ENCODE data around the gene GALNT10. TPM values are rescaled to one million over a fixed set of nuclear protein-coding genes. Genes with fewer than 3 reads are reported as not detected.

GALNT10 gene
- total and polyA plus RNA-seq, 2 of the 4 experiments (the other 2 are of a cell fraction), result 46.2 to 67.0 TPM

- Histone ChIP-seq H3K9ac (ENCODE audit: low read depth, low read length) (no peak overlapping the region), H2BK120ac (ENCODE audit: low read depth, low read length) (no peak overlapping the region), H2BK15ac (ENCODE audit: low read depth, low read length) (no peak overlapping the region), H3K14ac (replicated peaks; ENCODE audit: low read depth, low read length) (no peak overlapping the region; the same call in 1 of the 2 replicates), H3K36me3 (ENCODE audit: control insufficient read depth, insufficient read depth, low read length) (peaks cover 10% of the 10 kb centered on the region), H3K27ac (ENCODE audit: insufficient read depth, low read length) (no peak overlapping the region), H2BK5ac (ENCODE audit: low read depth, low read length, poor library complexity, severe bottlenecking) (no peak overlapping the region), H3K23ac (ENCODE audit: low read depth, low read length) (0 out of 2 replicates have a peak overlapping the region, but pooled peaks have one; percentile 6), H3K9me3 (ENCODE audit: control insufficient read depth, insufficient read depth, low read length) (no peaks in the 10 kb centered on the region), H4K91ac (ENCODE audit: insufficient read depth, low read depth, low read length) (no peak overlapping the region), H2BK20ac (ENCODE audit: low read depth, low read length) (no peak overlapping the region), H3K56ac (ENCODE audit: extremely low read depth, insufficient read depth, low read length) (no peak overlapping the region), H2AK9ac (replicated peaks; ENCODE audit: low read depth, low read length, poor library complexity) (no peak overlapping the region), H2AFZ (replicated peaks; ENCODE audit: low read length, poor library complexity) (no peak overlapping the region), H3K18ac (ENCODE audit: low read depth, low read length) (no peak overlapping the region), H2AK5ac (ENCODE audit: low read depth, low read length) (no peak overlapping the region), H4K5ac (ENCODE audit: low read depth, low read length) (no peak overlapping the region), H3K4me1 (ENCODE audit: control insufficient read depth, insufficient read depth, low read length) (peaks cover 26% of the 10 kb centered on the region), H3K4ac (ENCODE audit: low read depth, low read length) (no peak overlapping the region), H3K4me3 (ENCODE audit: insufficient read depth, low read depth, low read length) (no peak overlapping the region), H3K4me2 (ENCODE audit: low read depth, low read length) (no peak overlapping the region), H3K27me3 (ENCODE audit: control insufficient read depth, insufficient read depth, low read length) (no peaks in the 10 kb centered on the region), H3K79me1 (ENCODE audit: low read depth in 1 of 2, low read length in 2 of 2) (peaks cover 25 to 60% of the 10 kb centered on the region in 2 experiments), H4K20me1 (ENCODE audit: insufficient read depth, low read length) (no peaks in the 10 kb centered on the region), H3K9me1 (ENCODE audit: insufficient read depth, low read length) (peaks cover 38% of the 10 kb centered on the region), H4K8ac (ENCODE audit: low read depth in 2 of 2, low read length in 2 of 2) (no peak overlapping the region)
- ChIA-PET POLR2A (ENCODE audit: unreplicated experiment) (no interaction called here), CTCF (interaction anchor here (1.0 kb wide), 1 partner anchor 176 kb away, joined by 5 read pairs; no protein-coding TSS in a partner anchor)
- in situ Hi-C loops (cut with MboI; ENCODE audit: low sequenced_read_pairs) (no loop called here), intact Hi-C loops (cut with micrococcal nuclease) (no loop called here), dilution Hi-C loops (cut with HindIII; ENCODE audit: low sequenced_read_pairs, unreplicated experiment) (no loop called here)
- no peak for TF ChIP-seq MXI1 (IDR thresholded peaks at IDR 0.05; ENCODE audit: borderline replicate concordance, low read depth, low read length)
- TF ChIP-seq POLR2A (IDR thresholded peaks at IDR 0.05; ENCODE audit: low read depth, low read length), result no peak
- TF ChIP-seq USF2 (IDR thresholded peaks at IDR 0.05; ENCODE audit: low read depth, low read length), result no peak
- TF ChIP-seq CHD1 (IDR thresholded peaks at IDR 0.05; ENCODE audit: low read depth, low read length), result no peak
- no peak for TF ChIP-seq MAZ (IDR thresholded peaks at IDR 0.05; ENCODE audit: borderline replicate concordance, low read depth, low read length)
- no peak for TF ChIP-seq ELK1 (IDR thresholded peaks at IDR 0.05; ENCODE audit: borderline replicate concordance, low read depth, low read length)
- no peak for TF ChIP-seq SMC3 (IDR thresholded peaks at IDR 0.05; ENCODE audit: low read depth, low read length)
- no peak for TF ChIP-seq RFX5 (IDR thresholded peaks at IDR 0.05; ENCODE audit: low read depth, low read length)
- TF ChIP-seq RCOR1 (IDR thresholded peaks at IDR 0.05; ENCODE audit: insufficient replicate concordance, low read length), result no peak
- TF ChIP-seq RAD21 (IDR thresholded peaks at IDR 0.05; ENCODE audit: low read length), result no peak
- TF ChIP-seq NFE2L2 (IDR thresholded peaks at IDR 0.05; ENCODE audit: low read depth, low read length), result no peak
- TF ChIP-seq MAFK (IDR thresholded peaks at IDR 0.05; ENCODE audit: low read depth, low read length), result no peak
- no peak for TF ChIP-seq CEBPB (IDR thresholded peaks at IDR 0.05; ENCODE audit: low read depth, low read length)
- no peak for TF ChIP-seq FOS (IDR thresholded peaks at IDR 0.05; ENCODE audit: low read depth, low read length)
- TF ChIP-seq BHLHE40 (IDR thresholded peaks at IDR 0.05; ENCODE audit: low read depth, low read length), result no peak
- TF ChIP-seq CTCF (conservative IDR thresholded peaks at IDR 0.05; ENCODE audit: low read depth, low read length), result no peak
- no CpG with 5 or more reads among the region's 4 CpGs for WGBS, 2 experiments (ENCODE audit: extremely low coverage in 2 of 2, insufficient read length in 1 of 2)
- ATAC-seq (ENCODE audit: low read depth) (no peak), DNase-seq (no peak)
- BruUV-seq (replicated peaks), result no TSS peak
Measured at GRCh38 chr5:154373326-154373725, 182.8 kb downstream of the GALNT10 start.

All from IMR-90 (cell line).